GM12874 (cell line): ENCODE data around the gene TACO1.

Source experiments
- CTCF ChIP-seq: IDR thresholded peaks from 2 replicates; pipeline ENCODE4 v1.5.1; 2011; ENCODE audit warnings: low read depth, mild to moderate bottlenecking, control low read depth, low read length, moderate library complexity; ENCODE audit not compliant: insufficient read depth

Gene TACO1

GRCh38 chr17:63631626-63632025, 30.9 kb downstream of the TACO1 start:
- no peak for TF ChIP-seq CTCF

- no peak for TF ChIP-seq CTCF
Measured at GRCh38 chr17:63633742-63634141, 33.0 kb downstream of the TACO1 start.

- no peak for TF ChIP-seq CTCF
Measured at GRCh38 chr17:63634163-63634562, 33.5 kb downstream of the TACO1 start.

- TF ChIP-seq CTCF: no peak
Measured at GRCh38 chr17:63634816-63635215, 34.1 kb downstream of the TACO1 start.

- no peak for TF ChIP-seq CTCF
Measured at GRCh38 chr17:63635290-63635689, 34.6 kb downstream of the TACO1 start.

- no peak for TF ChIP-seq CTCF
Measured at GRCh38 chr17:63635787-63636186, 35.1 kb downstream of the TACO1 start.

GRCh38 chr17:63639125-63639524, 38.4 kb downstream of the TACO1 start:
- TF ChIP-seq CTCF: no peak

GRCh38 chr17:63640038-63640437, 39.3 kb downstream of the TACO1 start:
- TF ChIP-seq CTCF: no peak
